Coronary artery (tissue), 2 donors: Measurements from ENCODE around the gene RPH3AL.

ENCODE experiments used
- DNase-seq: peaks from one replicate; pipeline ENCODE4 v3.0.0-alpha.2; 2017; ENCODE audit warnings: low spot score
- H3K27ac ChIP-seq, 2 donors: fragments of 200-600 bp; sonication (generic); one replicate each; pipeline ENCODE4 v1.5.1; 2016 to 2019
- H3K4me3 ChIP-seq: fragments of 200-600 bp; sonication (generic); 2 replicates; pipeline ENCODE4 v1.5.1; 2016; ENCODE audit warnings: mild to moderate bottlenecking, moderate library complexity
- CTCF ChIP-seq: fragments of 200-600 bp; sonication (generic); IDR thresholded peaks from one replicate; pipeline ENCODE4 v1.5.1; 2019; ENCODE audit warnings: antibody characterized with exemption

The RPH3AL gene

DNA sequence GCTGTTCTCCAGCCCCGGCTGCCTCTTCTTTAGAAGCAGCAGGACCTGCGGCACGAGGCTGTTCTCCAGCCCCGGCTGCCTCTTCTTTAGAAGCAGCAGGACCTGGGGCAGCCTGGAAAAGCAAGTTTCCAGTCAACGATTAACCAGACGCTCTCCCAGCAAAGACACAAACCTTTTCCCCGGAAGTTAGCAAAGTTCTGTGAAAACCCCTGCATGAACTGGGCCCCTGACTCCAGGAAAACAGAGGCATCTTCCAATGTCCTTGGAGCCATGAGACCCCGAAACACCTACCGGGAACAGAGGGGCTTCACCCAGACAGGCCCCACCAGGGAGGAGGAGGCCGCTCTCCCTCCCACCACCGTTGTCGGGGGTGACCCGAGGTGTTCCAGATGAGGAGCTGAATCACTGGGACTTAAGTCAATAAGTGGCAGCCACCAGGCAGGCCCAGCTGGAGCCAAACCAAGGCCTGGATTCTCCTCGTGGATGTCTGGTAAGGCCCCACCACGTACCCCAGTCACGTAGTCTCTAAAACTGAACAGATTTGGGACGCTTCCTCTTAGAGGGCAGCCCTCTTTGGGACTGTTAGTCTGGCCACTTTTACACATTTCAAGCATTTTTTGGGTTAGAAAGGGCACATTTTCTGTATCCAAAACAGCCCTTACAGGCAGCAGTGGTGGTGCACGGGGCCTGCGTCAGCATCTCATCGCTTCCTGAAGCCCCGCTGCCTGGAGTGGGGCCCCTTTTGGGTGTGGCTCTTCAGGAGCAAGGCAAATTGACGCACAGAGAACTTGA, at the start of gene RPH3AL:
Gene RPH3AL, minus strand, starts transcription at position 387 of the 792 bp plus-strand sequence. CDS start 25,264 bp downstream, outside the sequence.
- H3K4me3 ChIP-seq: no peak within 1 kb of the TSS
- no peak for DNase-seq
- TF ChIP-seq CTCF: no peak

GRCh38 chr17:400257-400656, 47.6 kb upstream of the RPH3AL start:
- no peak overlapping the region for H3K4me3 ChIP-seq
- no peak overlapping the region for H3K27ac ChIP-seq
- no peak for DNase-seq
- no peak for TF ChIP-seq CTCF

More for the DNA sequence above, at the start of gene RPH3AL:
- peak within 1 kb of the TSS; percentile 19 to 78 for H3K27ac ChIP-seq

DNA sequence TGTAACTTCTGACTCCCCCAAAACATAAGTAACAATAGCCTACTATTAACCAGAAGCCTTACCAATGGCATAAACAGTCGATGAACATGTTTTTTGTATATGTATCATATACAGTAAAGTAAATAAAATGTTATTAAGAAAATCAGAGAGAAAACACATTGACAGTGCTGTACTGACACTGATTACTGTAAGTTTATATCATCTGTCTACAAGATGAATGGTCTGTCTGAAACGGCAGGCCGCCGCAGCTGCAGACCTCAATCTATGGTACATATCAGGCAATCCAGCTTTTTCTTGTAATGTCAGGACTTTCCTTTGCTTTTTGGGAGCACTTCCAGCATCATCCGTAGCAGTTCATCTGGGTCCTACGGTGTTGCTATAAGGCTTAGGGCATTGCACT, 44.2 kb upstream of the RPH3AL start:
- TF ChIP-seq CTCF: no peak
- no peak for DNase-seq
- Histone ChIP-seq H3K27ac (no peak overlapping the region), H3K4me3 (no peak overlapping the region)

GRCh38 chr17:395974-396373, 43.4 kb upstream of the RPH3AL start:
- Histone ChIP-seq H3K27ac (no peak overlapping the region), H3K4me3 (no peak overlapping the region)
- no peak for TF ChIP-seq CTCF
- DNase-seq: no peak

DNA sequence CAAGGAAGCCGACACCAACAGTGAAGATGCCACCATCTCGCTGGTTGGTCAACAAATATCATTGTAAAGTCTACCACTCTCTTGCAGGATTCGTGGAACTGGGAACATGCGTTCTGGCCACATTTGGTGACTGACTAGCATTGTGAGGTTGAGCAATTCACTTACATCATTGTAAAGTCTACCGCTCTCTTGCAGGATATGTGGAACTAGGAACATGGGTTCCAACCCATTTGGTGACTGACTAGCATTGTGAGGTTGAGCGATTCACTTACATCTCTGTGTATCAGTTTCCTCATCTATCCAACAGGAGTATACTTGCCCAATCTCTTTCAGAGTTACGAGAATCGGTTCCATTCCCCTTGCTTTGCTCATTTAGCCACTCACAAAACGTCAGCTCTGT, 42.6 kb upstream of the RPH3AL start:
- Histone ChIP-seq H3K27ac (no peak overlapping the region), H3K4me3 (no peak overlapping the region)
- no peak for TF ChIP-seq CTCF
- no peak for DNase-seq

GRCh38 chr17:394718-395095, 42.1 kb upstream of the RPH3AL start:
- Histone ChIP-seq H3K4me3 (no peak overlapping the region), H3K27ac (no peak overlapping the region)
- DNase-seq: no peak
- TF ChIP-seq CTCF: no peak
